Measurements from ENCODE around the gene FBL. TPM values are rescaled to one million over a fixed set of nuclear protein-coding genes. Genes with fewer than 3 reads are reported as not detected.

FBL gene
- total and polyA plus RNA-seq, 10 of the 15 experiments (the other 5 are each of a cell fraction or from before 2014, with no cell fraction given), result 156 to 1,083 (median 478) TPM

DNA sequence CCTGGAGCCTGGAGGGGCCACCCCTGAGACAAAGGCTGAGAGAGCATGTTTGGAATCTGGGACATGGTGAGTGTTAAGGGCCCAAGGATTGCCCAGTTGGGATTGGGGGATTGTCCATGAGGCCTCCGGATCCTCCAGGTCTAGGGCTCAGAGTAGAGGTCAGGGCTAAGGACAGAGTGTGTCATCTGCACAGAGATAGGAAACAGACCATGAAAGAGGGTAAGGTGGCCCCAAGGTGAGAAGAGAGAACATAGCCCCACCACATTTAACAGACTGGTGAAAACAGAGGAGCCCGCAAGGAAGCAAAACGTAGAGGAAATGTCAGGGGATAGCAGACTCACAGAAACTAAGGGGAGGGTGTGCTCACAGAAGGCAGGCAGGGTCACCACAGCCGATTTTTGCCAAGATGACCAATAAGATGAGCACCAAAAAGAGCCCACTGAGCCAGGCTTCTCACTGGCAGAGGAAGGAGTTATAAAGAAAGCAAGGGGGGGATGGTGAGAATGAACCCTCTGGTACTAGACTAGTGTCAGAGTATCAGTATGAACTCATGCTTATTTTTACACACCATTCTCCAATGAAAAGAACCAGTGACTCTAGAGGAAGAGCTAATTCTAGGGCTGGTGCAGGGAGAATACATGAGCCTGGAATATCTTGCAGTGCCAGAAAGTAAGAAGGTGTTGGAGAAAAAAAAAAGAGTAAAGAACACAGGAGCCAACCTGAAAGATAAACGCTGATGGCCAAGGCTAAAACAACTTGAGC, 29.7 kb downstream of the FBL start (continued):
- TF ChIP-seq, protein P1, sequence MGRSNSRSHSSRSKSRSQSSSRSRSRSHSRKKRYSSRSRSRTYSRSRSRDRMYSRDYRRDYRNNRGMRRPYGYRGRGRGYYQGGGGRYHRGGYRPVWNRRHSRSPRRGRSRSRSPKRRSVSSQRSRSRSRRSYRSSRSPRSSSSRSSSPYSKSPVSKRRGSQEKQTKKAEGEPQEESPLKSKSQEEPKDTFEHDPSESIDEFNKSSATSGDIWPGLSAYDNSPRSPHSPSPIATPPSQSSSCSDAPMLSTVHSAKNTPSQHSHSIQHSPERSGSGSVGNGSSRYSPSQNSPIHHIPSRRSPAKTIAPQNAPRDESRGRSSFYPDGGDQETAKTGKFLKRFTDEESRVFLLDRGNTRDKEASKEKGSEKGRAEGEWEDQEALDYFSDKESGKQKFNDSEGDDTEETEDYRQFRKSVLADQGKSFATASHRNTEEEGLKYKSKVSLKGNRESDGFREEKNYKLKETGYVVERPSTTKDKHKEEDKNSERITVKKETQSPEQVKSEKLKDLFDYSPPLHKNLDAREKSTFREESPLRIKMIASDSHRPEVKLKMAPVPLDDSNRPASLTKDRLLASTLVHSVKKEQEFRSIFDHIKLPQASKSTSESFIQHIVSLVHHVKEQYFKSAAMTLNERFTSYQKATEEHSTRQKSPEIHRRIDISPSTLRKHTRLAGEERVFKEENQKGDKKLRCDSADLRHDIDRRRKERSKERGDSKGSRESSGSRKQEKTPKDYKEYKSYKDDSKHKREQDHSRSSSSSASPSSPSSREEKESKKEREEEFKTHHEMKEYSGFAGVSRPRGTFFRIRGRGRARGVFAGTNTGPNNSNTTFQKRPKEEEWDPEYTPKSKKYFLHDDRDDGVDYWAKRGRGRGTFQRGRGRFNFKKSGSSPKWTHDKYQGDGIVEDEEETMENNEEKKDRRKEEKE (IDR thresholded peaks at IDR 0.05), result no peak
- no peak for TF ChIP-seq BMI1 (IDR thresholded peaks at IDR 0.05; ENCODE audit: borderline replicate concordance)
- no peak for TF ChIP-seq BACH1 (IDR thresholded peaks at IDR 0.05; ENCODE audit: borderline replicate concordance)
- TF ChIP-seq FOS (IDR thresholded peaks at IDR 0.05; ENCODE audit: borderline replicate concordance, extremely low read depth, insufficient read length), result no peak
- TF ChIP-seq LARP7 (IDR thresholded peaks at IDR 0.05), result no peak
- no peak for TF ChIP-seq ZBTB4 (CRISPR knock-in tag; IDR thresholded peaks at IDR 0.05)
- TF ChIP-seq, protein P2, sequence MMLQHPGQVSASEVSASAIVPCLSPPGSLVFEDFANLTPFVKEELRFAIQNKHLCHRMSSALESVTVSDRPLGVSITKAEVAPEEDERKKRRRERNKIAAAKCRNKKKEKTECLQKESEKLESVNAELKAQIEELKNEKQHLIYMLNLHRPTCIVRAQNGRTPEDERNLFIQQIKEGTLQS (IDR thresholded peaks at IDR 0.05; ENCODE audit: borderline replicate concordance, extremely low read depth, low read depth, low read length), result no peak
- no peak for TF ChIP-seq RFX5 (IDR thresholded peaks at IDR 0.05; ENCODE audit: low read depth, low read length)
- no peak for TF ChIP-seq TCF7 (IDR thresholded peaks at IDR 0.05; ENCODE audit: borderline replicate concordance)
- no peak for TF ChIP-seq SRF (IDR thresholded peaks at IDR 0.05; ENCODE audit: low read depth in 2 of 2, low read length in 2 of 2)
- no peak for TF ChIP-seq KLF5 (IDR thresholded peaks at IDR 0.05; ENCODE audit: partially characterized antibody)
- no peak for TF ChIP-seq BHLHE40 (IDR thresholded peaks at IDR 0.05; ENCODE audit: borderline replicate concordance in 1 of 2, low read depth in 2 of 2, low read length in 1 of 2)
- no peak for TF ChIP-seq NFYB (IDR thresholded peaks at IDR 0.05; ENCODE audit: insufficient read depth, low read depth, low read length)
- TF ChIP-seq ZBED1 (IDR thresholded peaks at IDR 0.05; ENCODE audit: borderline replicate concordance), result no peak
- no peak for TF ChIP-seq SIX5 (IDR thresholded peaks at IDR 0.05; ENCODE audit: low read depth, low read length, severe bottlenecking)
- peak; percentile 38; the same call in 1 of the 2 replicates for TF ChIP-seq EED (IDR thresholded peaks at IDR 0.05; ENCODE audit: low read depth)
- no peak for TF ChIP-seq NR2C1 (IDR thresholded peaks at IDR 0.05)
- no peak for TF ChIP-seq NRF1 (conservative IDR thresholded peaks at IDR 0.05; ENCODE audit: low read depth, low read length)
- TF ChIP-seq, protein P3, sequence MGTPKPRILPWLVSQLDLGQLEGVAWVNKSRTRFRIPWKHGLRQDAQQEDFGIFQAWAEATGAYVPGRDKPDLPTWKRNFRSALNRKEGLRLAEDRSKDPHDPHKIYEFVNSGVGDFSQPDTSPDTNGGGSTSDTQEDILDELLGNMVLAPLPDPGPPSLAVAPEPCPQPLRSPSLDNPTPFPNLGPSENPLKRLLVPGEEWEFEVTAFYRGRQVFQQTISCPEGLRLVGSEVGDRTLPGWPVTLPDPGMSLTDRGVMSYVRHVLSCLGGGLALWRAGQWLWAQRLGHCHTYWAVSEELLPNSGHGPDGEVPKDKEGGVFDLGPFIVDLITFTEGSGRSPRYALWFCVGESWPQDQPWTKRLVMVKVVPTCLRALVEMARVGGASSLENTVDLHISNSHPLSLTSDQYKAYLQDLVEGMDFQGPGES (IDR thresholded peaks at IDR 0.05), result no peak
- no peak for TF ChIP-seq SMARCA5 (IDR thresholded peaks at IDR 0.05)
- peak; percentile 33; the same call in 1 of the 2 replicates for TF ChIP-seq MEF2A (IDR thresholded peaks at IDR 0.05; ENCODE audit: insufficient read depth, low read depth, low read length)
- TF ChIP-seq KDM1A (IDR thresholded peaks at IDR 0.05; ENCODE audit: borderline replicate concordance), result no peak
- TF ChIP-seq POLR2A (IDR thresholded peaks at IDR 0.05; ENCODE audit: low read depth, low read length), result no peak
- no peak for TF ChIP-seq CREM (IDR thresholded peaks at IDR 0.05; ENCODE audit: low read depth)
- TF ChIP-seq DPF2 (IDR thresholded peaks at IDR 0.05), result no peak; the same call in 1 of the 2 replicates

Data from GM12878 (cell line).